ENCODE data around the gene PROSER3. TPM values are rescaled to one million over a fixed set of nuclear protein-coding genes. Genes with fewer than 3 reads are reported as not detected.
A peak's percentile ranks its signal among the peaks of the same experiment; 100 is the strongest.
"Not testable (repeated sequence)": the region's sequence is repeated elsewhere in the genome, so short reads cannot be mapped to it uniquely, and the experiment has no call there.

Gene PROSER3
- polyA plus RNA-seq, 6 donors from 2014 or later, result 3.2 to 13.9 (median 9.0) TPM; not detected in 1

DNA sequence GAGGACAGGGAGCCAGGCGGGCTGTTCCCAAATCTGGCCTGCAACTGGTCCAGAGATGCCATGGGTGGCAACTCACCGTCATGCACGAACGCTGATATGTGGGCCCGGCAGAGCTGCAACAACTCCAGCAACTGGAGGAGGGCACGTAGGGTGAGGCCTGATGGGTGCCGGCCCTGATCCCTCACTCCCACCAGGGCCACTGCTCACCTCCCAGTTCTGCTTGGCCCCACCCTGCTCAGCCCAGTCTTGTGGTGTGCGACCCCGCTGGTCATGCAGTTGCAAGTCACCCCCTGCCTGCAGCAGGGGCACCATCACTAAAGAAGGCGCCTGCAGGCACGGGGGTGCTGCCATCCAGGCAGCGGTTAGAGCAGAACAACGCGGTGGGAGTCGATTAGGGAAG is 34.3 kb downstream of the PROSER3 start:
- Mint-ChIP-seq H3K27me3 (peaks cover 14 to 27% (median 23%) of the 10 kb centered on the region in 3 donors), H3K27ac (no peak overlapping the region), H3K36me3 (no peaks in the 10 kb centered on the region), H3K9me3 (no peaks in the 10 kb centered on the region), H3K4me3 (no peak overlapping the region), H3K4me1 (peaks cover 6 to 7% (median 7%) of the 10 kb centered on the region in 3 donors)
- ATAC-seq (ENCODE audit: low read depth in 2 of 2) (no peak), DNase-seq (no peak)

DNA sequence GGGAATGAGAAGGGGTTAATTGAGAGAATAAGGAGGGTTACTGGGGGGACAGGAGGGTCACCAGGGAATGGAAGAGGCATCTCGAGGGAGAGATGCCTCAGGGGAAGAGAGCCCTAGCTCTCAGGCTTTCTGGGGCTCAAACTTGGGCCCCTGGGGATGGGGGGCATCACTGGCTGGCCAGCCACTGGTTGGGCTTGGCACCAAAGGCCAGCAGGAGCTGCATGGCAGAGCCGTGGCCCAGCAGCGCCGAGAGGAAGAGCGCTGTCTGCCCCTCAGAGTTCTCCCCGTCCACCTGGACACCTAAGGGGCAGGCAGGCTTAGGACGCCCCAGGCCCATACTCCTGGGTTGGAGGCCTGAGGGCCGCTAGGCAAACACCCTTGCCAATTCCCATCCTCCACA is 34.9 kb downstream of the PROSER3 start:
- Mint-ChIP-seq H3K36me3 (no peaks in the 10 kb centered on the region), H3K27me3 (peaks cover 18 to 33% (median 25%) of the 10 kb centered on the region in 3 donors), H3K4me3 (no peak overlapping the region), H3K27ac (no peak overlapping the region), H3K9me3 (no peaks in the 10 kb centered on the region), H3K4me1 (peaks cover 7 to 10% (median 9%) of the 10 kb centered on the region in 3 donors)
- no peak for ATAC-seq (ENCODE audit: low read depth in 2 of 2)
- DNase-seq, result no peak

GRCh38 chr19:35793381-35794165 is 35.6 kb downstream of the PROSER3 start:
- peaks cover 22 to 38% (median 25%) of the 10 kb centered on the region in 3 donors for H3K27me3 Mint-ChIP-seq
- H3K9me3 Mint-ChIP-seq, result no peaks in the 10 kb centered on the region
- no peak for ATAC-seq (ENCODE audit: low read depth in 2 of 2)
- no peak for DNase-seq
- no peaks in the 10 kb centered on the region for H3K36me3 Mint-ChIP-seq
- no peak overlapping the region for H3K27ac Mint-ChIP-seq
- H3K4me3 Mint-ChIP-seq, result no peak overlapping the region
- H3K4me1 Mint-ChIP-seq, result peaks cover 7 to 10% (median 9%) of the 10 kb centered on the region in 3 donors

- H3K36me3 Mint-ChIP-seq; ATAC-seq (ENCODE audit: low read depth in 2 of 2); H3K9me3 Mint-ChIP-seq; H3K27ac Mint-ChIP-seq; H3K4me3 Mint-ChIP-seq; DNase-seq; H3K4me1 Mint-ChIP-seq: not testable (repeated sequence)
- H3K27me3 Mint-ChIP-seq, result peaks cover 22 to 52% (median 32%) of the 10 kb centered on the region in 3 donors
Observed at GRCh38 chr19:35795564-35795963, 37.6 kb downstream of the PROSER3 start.

- Mint-ChIP-seq H3K4me3 (peak overlapping the region in 2 of 8 donors; percentile 20 to 25), H3K27ac (peak overlapping the region in 3 of 6 donors; percentile 56 to 87 (median 78)), H3K36me3 (no peaks in the 10 kb centered on the region), H3K4me1 (peaks cover 7 to 10% (median 9%) of the 10 kb centered on the region in 3 donors), H3K27me3 (peaks cover 22 to 52% (median 32%) of the 10 kb centered on the region in 3 donors), H3K9me3 (peaks cover 0 to 4% (median 0%) of the 10 kb centered on the region in 7 donors)
- DNase-seq (no peak), ATAC-seq (ENCODE audit: low read depth in 2 of 2) (no peak)
Observed at GRCh38 chr19:35796645-35797542, 38.9 kb downstream of the PROSER3 start.

- H3K9me3 Mint-ChIP-seq, result peaks cover 0 to 4% (median 0%) of the 10 kb centered on the region in 7 donors
- H3K27me3 Mint-ChIP-seq, result peaks cover 22 to 49% (median 32%) of the 10 kb centered on the region in 3 donors
- H3K36me3 Mint-ChIP-seq, result no peaks in the 10 kb centered on the region
- H3K4me1 Mint-ChIP-seq, result peaks cover 7 to 10% (median 9%) of the 10 kb centered on the region in 3 donors
- DNase-seq (no peak), ATAC-seq (ENCODE audit: low read depth in 2 of 2) (no peak)
- no peak overlapping the region for H3K27ac Mint-ChIP-seq
- peak overlapping the region in 1 of 8 donors; percentile 65 for H3K4me3 Mint-ChIP-seq
Observed at GRCh38 chr19:35797663-35798062, 39.7 kb downstream of the PROSER3 start.

DNA sequence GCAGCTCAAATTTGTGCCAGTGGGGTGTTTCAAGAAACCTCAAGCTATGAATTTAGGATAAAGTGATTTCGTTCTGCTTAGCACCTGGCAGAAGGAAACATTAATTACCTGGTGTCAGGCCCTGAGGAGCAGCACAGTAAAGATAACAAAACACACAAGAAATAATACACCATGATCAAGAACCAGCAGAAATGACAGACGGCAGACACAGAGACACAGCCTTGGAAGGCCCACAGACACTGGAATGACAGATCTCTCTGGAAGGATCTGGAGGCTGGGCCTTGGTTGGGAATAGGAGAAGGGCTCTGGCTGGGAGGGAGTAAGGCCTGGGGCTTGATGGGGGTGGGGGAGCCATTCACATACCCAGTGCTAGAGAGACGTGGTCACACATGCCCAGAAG is 43.9 kb downstream of the PROSER3 start:
- Mint-ChIP-seq H3K27ac (peak overlapping the region in 1 of 6 donors; percentile 34), H3K36me3 (no peaks in the 10 kb centered on the region), H3K4me3 (no peak overlapping the region), H3K4me1 (peaks cover 16 to 25% (median 18%) of the 10 kb centered on the region in 3 donors), H3K27me3 (peaks cover 12 to 34% (median 14%) of the 10 kb centered on the region in 3 donors), H3K9me3 (peaks cover 0 to 5% (median 0%) of the 10 kb centered on the region in 7 donors)
- ATAC-seq (ENCODE audit: low read depth in 2 of 2) (no peak), DNase-seq (no peak)

DNA sequence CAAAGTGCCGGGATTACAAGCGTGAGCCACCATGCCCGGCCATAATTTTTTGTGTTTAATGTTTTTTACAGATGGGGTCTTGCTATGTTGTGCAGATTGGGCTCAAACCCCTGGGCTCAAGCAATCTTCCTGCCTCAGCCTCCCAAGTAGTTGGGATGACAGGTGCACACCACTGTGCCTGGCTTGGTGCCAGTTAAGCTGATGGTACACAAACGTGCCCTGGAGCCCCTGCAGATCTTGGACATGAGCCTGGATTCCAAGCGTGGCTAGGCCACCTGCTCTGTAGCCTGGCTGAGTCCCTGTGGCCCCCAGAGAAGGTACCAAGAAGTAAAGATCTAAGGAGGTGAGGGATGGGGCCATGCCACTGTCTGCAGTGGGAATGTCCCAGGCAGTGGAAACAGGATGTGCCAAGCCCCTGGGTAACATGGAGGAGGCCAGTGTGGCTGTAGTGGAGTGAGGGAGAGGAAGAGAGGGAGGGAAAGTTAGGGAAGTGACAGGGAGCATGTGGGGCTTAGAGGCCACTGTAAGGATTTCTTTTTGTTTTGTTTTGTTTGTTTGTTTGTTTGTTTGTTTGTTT is 47.6 kb downstream of the PROSER3 start:
- H3K9me3 Mint-ChIP-seq, result peaks cover 0 to 5% (median 0%) of the 10 kb centered on the region in 7 donors
- H3K4me1 Mint-ChIP-seq, result peaks cover 10 to 17% (median 12%) of the 10 kb centered on the region in 3 donors
- H3K27ac Mint-ChIP-seq, result peak overlapping the region in 1 of 6 donors; percentile 68
- ATAC-seq (ENCODE audit: low read depth in 2 of 2), result no peak
- no peak overlapping the region for H3K4me3 Mint-ChIP-seq
- peaks cover under 1 to 21% (median 2%) of the 10 kb centered on the region in 3 donors for H3K27me3 Mint-ChIP-seq
- H3K36me3 Mint-ChIP-seq, result no peaks in the 10 kb centered on the region
- no peak for DNase-seq

DNA sequence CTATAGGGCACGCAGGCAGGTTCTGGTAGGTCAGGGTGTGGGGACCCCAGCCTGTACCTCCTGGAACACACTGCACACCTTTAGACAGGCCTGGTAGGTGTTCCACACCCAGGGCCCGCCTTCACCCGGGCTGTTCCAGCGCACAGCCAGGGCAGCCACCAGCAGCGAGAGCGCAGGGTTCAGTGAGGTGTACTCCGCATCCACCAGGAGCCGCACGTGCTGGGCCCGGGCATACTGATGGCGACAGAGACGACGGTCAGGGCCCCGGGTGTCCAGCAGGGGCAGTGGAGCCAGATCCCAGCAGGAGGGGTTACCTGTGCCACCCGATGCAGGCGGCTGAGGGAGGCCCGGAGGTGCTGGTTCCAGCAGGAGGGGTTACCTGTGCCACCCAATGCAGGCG is 48.6 kb downstream of the PROSER3 start:
- H3K4me3 Mint-ChIP-seq, result no peak overlapping the region
- H3K36me3 Mint-ChIP-seq, result no peaks in the 10 kb centered on the region
- peaks cover 7 to 31% (median 12%) of the 10 kb centered on the region in 3 donors for H3K27me3 Mint-ChIP-seq
- peaks cover 12 to 17% (median 14%) of the 10 kb centered on the region in 3 donors for H3K4me1 Mint-ChIP-seq
- H3K9me3 Mint-ChIP-seq, result peaks cover 0 to 5% (median 0%) of the 10 kb centered on the region in 7 donors
- ATAC-seq (ENCODE audit: low read depth in 2 of 2), result no peak
- no peak overlapping the region for H3K27ac Mint-ChIP-seq
- no peak for DNase-seq

- DNase-seq (no peak), ATAC-seq (ENCODE audit: low read depth in 2 of 2) (no peak)
- Mint-ChIP-seq H3K27ac (peak overlapping the region in 1 of 6 donors; percentile 52), H3K4me3 (no peak overlapping the region), H3K36me3 (no peaks in the 10 kb centered on the region), H3K27me3 (peaks cover 7 to 41% (median 22%) of the 10 kb centered on the region in 3 donors), H3K9me3 (peaks cover 0 to 3% (median 0%) of the 10 kb centered on the region in 7 donors), H3K4me1 (peaks cover 12 to 17% (median 14%) of the 10 kb centered on the region in 3 donors)
Observed at GRCh38 chr19:35807633-35808032, 49.7 kb downstream of the PROSER3 start.

DNA sequence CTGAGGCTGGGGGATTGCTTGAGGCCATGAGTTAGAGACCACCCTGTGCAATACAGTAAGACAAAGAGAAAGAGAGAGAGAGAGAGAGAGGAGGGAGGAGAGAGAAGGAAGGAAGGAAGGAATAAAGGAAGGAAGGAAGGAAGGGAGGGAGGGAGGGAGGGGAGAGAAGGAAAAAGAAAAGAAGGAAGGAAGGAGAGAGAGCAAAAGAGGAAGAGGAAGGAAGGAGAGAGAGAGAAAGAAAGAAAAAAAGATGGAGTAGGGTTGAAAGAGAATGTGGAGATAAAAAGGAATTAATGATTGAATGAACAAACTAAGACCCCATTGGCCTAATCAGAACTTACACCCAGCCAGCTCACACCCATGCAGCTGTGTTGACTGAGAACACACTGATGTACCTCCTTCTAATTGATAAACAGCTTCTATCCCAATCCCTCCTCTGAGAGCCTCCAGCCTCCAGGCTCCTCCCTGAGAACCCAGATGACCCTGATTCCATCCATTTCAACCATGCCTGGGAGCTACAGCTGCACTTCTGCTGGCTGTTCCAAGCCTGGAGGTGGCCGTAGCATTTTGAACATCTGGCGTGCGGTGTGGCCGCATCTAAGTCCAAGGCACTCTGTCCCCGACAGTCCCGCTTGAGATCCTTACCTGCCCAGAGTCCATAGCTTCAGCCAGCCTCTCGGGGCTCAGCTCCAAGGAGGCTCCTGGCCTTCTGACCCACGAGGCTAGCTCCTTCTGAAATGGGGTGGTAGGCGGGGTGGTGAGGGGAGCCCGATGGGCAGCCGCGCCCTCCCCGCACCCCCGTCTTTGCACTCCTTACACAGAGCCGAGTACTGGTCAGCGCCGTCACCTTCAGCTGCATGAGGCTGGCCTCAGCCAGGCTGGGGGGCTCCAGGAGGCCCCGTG is 53.6 kb downstream of the PROSER3 start:
- peaks cover 0 to 4% (median 0%) of the 10 kb centered on the region in 7 donors for H3K9me3 Mint-ChIP-seq
- no peak for ATAC-seq (ENCODE audit: low read depth in 2 of 2)
- peaks cover 13 to 61% (median 28%) of the 10 kb centered on the region in 3 donors for H3K27me3 Mint-ChIP-seq
- peaks cover 0 to 4% (median 0%) of the 10 kb centered on the region in 3 donors for H3K4me1 Mint-ChIP-seq
- no peak overlapping the region for H3K4me3 Mint-ChIP-seq
- no peaks in the 10 kb centered on the region for H3K36me3 Mint-ChIP-seq
- peak overlapping the region in 1 of 6 donors; percentile 88 for H3K27ac Mint-ChIP-seq
- DNase-seq, result no peak
